Measurements from ENCODE around the gene ZFAND2B. TPM values are rescaled to one million over a fixed set of nuclear protein-coding genes. Genes with fewer than 3 reads are reported as not detected.
"Not testable (repeated sequence)": the region's sequence is repeated elsewhere in the genome, so short reads cannot be mapped to it uniquely, and the experiment has no call there.

ZFAND2B gene
- total RNA-seq, 2 experiments from 2014 or later, result 68.1 to 69.8 TPM

- not testable (repeated sequence) for H3K36me3 Mint-ChIP-seq; H3K27me3 Mint-ChIP-seq; H3K9me3 Mint-ChIP-seq; ATAC-seq (ENCODE audit: low read depth)
- DNase-seq, result peak; percentile 58
- peak overlapping the region; percentile 81 for H3K4me3 Mint-ChIP-seq
- peaks cover 20% of the 10 kb centered on the region for H3K4me1 Mint-ChIP-seq
- POLR2A ChIA-PET, result interaction anchor here (0.6 to 3.0 kb wide), 16 partner anchors 9 to 304 kb away, joined by 3 to 63 read pairs (median 4); partner anchors contain the start of genes ABCB6, ANKZF1, ATG9A and CNPPD1
- H3K27ac Mint-ChIP-seq, result peak overlapping the region; percentile 92
These were observed 5.9 kb upstream of the ZFAND2B start for GRCh38 chr2:219200502-219201326.

- H3K36me3 Mint-ChIP-seq; H3K4me3 Mint-ChIP-seq; DNase-seq; H3K27me3 Mint-ChIP-seq; ATAC-seq (ENCODE audit: low read depth); H3K9me3 Mint-ChIP-seq: not testable (repeated sequence)
- peaks cover 23% of the 10 kb centered on the region for H3K4me1 Mint-ChIP-seq
- peak overlapping the region; percentile 92 for H3K27ac Mint-ChIP-seq
- POLR2A ChIA-PET, result interaction anchor here (1.1 to 3.0 kb wide), 10 partner anchors 8 to 78 kb away, joined by 3 to 63 read pairs (median 7); partner anchors contain the start of genes ABCB6, ANKZF1, ATG9A and DNAJB2
These were observed 5.3 kb upstream of the ZFAND2B start for GRCh38 chr2:219201331-219201730.

- no peak overlapping the region for H3K27ac Mint-ChIP-seq
- H3K4me3 Mint-ChIP-seq, result no peak overlapping the region
- no peaks in the 10 kb centered on the region for H3K27me3 Mint-ChIP-seq
- H3K36me3 Mint-ChIP-seq, result peaks cover 10% of the 10 kb centered on the region
- DNase-seq (no peak), ATAC-seq (ENCODE audit: low read depth) (no peak)
- POLR2A ChIA-PET, result interaction anchor here (1.4 to 3.3 kb wide), 3 partner anchors 23 to 49 kb away, joined by 4 to 73 read pairs (median 4); partner anchors contain the start of gene TUBA4A
- peaks cover 10% of the 10 kb centered on the region for H3K9me3 Mint-ChIP-seq
- H3K4me1 Mint-ChIP-seq, result peaks cover 39% of the 10 kb centered on the region
These were observed 2.0 kb upstream of the ZFAND2B start for GRCh38 chr2:219204425-219205164.

- Mint-ChIP-seq H3K27ac (peak overlapping the region; percentile 93), H3K4me3 (no peak overlapping the region), H3K4me1 (peaks cover 44% of the 10 kb centered on the region), H3K36me3 (peaks cover 12% of the 10 kb centered on the region), H3K9me3 (peaks cover 10% of the 10 kb centered on the region), H3K27me3 (no peaks in the 10 kb centered on the region)
- ATAC-seq (ENCODE audit: low read depth), result no peak
- DNase-seq, result no peak
- POLR2A ChIA-PET, result interaction anchor here (2.0 to 5.2 kb wide), 3 partner anchors 8 to 29 kb away, joined by 9 to 92 read pairs (median 73); partner anchors contain the start of gene CNPPD1
These were observed 1.4 kb upstream of the ZFAND2B start for GRCh38 chr2:219205165-219205538.

- Mint-ChIP-seq H3K27me3 (no peaks in the 10 kb centered on the region), H3K4me1 (peaks cover 42% of the 10 kb centered on the region), H3K4me3 (peak overlapping the region; percentile 85), H3K9me3 (peaks cover 9% of the 10 kb centered on the region), H3K27ac (peak overlapping the region; percentile 93), H3K36me3 (peaks cover 13% of the 10 kb centered on the region)
- POLR2A ChIA-PET, result interaction anchor here (0.6 to 5.2 kb wide), 15 partner anchors 9 to 73 kb away, joined by 4 to 92 read pairs (median 9); partner anchors contain the start of genes ANKZF1, ATG9A, CNPPD1 and DNAJB2
- DNase-seq (no peak), ATAC-seq (ENCODE audit: low read depth) (no peak)
These were observed 628 bp upstream of the ZFAND2B start for GRCh38 chr2:219205981-219206327.

- H3K4me3 Mint-ChIP-seq, result peak overlapping the region; percentile 85
- H3K36me3 Mint-ChIP-seq, result peaks cover 16% of the 10 kb centered on the region
- H3K9me3 Mint-ChIP-seq, result peaks cover 7% of the 10 kb centered on the region
- peak overlapping the region; percentile 93 for H3K27ac Mint-ChIP-seq
- peaks cover 47% of the 10 kb centered on the region for H3K4me1 Mint-ChIP-seq
- ATAC-seq (ENCODE audit: low read depth) (no peak), DNase-seq (no peak)
- H3K27me3 Mint-ChIP-seq, result no peaks in the 10 kb centered on the region
- POLR2A ChIA-PET, result interaction anchor here (1.4 to 5.2 kb wide), 13 partner anchors 10 to 72 kb away, joined by 5 to 92 read pairs (median 14); partner anchors contain the start of genes ANKZF1, ATG9A, CNPPD1 and DNAJB2
These were observed 727 bp downstream of the ZFAND2B start for GRCh38 chr2:219207134-219207883.

GRCh38 chr2:219207884-219208740 lies 1.5 kb downstream of the ZFAND2B start:
- H3K9me3 Mint-ChIP-seq, result peaks cover 7% of the 10 kb centered on the region
- peak overlapping the region; percentile 93 for H3K27ac Mint-ChIP-seq
- H3K27me3 Mint-ChIP-seq, result no peaks in the 10 kb centered on the region
- peak overlapping the region; percentile 85 for H3K4me3 Mint-ChIP-seq
- DNase-seq, result no peak
- peaks cover 16% of the 10 kb centered on the region for H3K36me3 Mint-ChIP-seq
- POLR2A ChIA-PET, result interaction anchor here (0.7 to 5.2 kb wide), 8 partner anchors 22 to 49 kb away, joined by 3 to 92 read pairs (median 14); partner anchors contain the start of genes ANKZF1, ATG9A, CNPPD1 and GLB1L
- no peak for ATAC-seq (ENCODE audit: low read depth)
- peaks cover 47% of the 10 kb centered on the region for H3K4me1 Mint-ChIP-seq

GRCh38 chr2:219209236-219210195 lies 2.9 kb downstream of the ZFAND2B start:
- peaks cover 52% of the 10 kb centered on the region for H3K4me1 Mint-ChIP-seq
- H3K36me3 Mint-ChIP-seq, result peaks cover 21% of the 10 kb centered on the region
- POLR2A ChIA-PET, result interaction anchor here (0.6 to 5.2 kb wide), 9 partner anchors 9 to 170 kb away, joined by 3 to 92 read pairs (median 8); partner anchors contain the start of genes ANKZF1, ATG9A, CNPPD1 and GLB1L
- H3K4me3 Mint-ChIP-seq, result peak overlapping the region; percentile 62
- no peaks in the 10 kb centered on the region for H3K9me3 Mint-ChIP-seq
- H3K27me3 Mint-ChIP-seq, result no peaks in the 10 kb centered on the region
- DNase-seq (no peak), ATAC-seq (ENCODE audit: low read depth) (no peak)
- peak overlapping the region; percentile 88 for H3K27ac Mint-ChIP-seq

GRCh38 chr2:219210196-219210885 lies 3.8 kb downstream of the ZFAND2B start:
- H3K4me1 Mint-ChIP-seq, result peaks cover 52% of the 10 kb centered on the region
- no peaks in the 10 kb centered on the region for H3K9me3 Mint-ChIP-seq
- H3K27ac Mint-ChIP-seq, result peak overlapping the region; percentile 88
- DNase-seq, result no peak
- ATAC-seq (ENCODE audit: low read depth), result no peak
- peaks cover 19% of the 10 kb centered on the region for H3K36me3 Mint-ChIP-seq
- POLR2A ChIA-PET, result interaction anchor here (0.8 to 5.2 kb wide), 8 partner anchors 9 to 51 kb away, joined by 3 to 92 read pairs (median 7); partner anchors contain the start of genes ANKZF1, ATG9A and CNPPD1
- H3K27me3 Mint-ChIP-seq, result no peaks in the 10 kb centered on the region
- peak overlapping the region; percentile 62 for H3K4me3 Mint-ChIP-seq

- DNase-seq (no peak), ATAC-seq (ENCODE audit: low read depth) (no peak)
- Mint-ChIP-seq H3K36me3 (peaks cover 19% of the 10 kb centered on the region), H3K4me3 (peak overlapping the region; percentile 63), H3K27me3 (no peaks in the 10 kb centered on the region), H3K9me3 (no peaks in the 10 kb centered on the region), H3K27ac (peak overlapping the region; percentile 93), H3K4me1 (peaks cover 48% of the 10 kb centered on the region)
- POLR2A ChIA-PET, result interaction anchor here (0.7 to 1.9 kb wide), 13 partner anchors 10 to 152 kb away, joined by 3 to 31 read pairs (median 5); partner anchors contain the start of genes ANKZF1, ATG9A, CNPPD1 and TUBA4A
These were observed 4.3 kb downstream of the ZFAND2B start for GRCh38 chr2:219210886-219211362.

Measured in activated naive CD8-positive, alpha-beta T cell treated with anti-CD3 and anti-CD28 coated beads, Interleukin-2, amount 10 ng/mL, durations not matched to agents 7 days and 5 days (primary cell).